K562 (cell line): ENCODE data around the gene PSMD9. TPM values are rescaled to one million over a fixed set of nuclear protein-coding genes. Genes with fewer than 3 reads are reported as not detected.

Source experiments
- AFF1 ChIP-seq, 2 experiments: fragments of 450-650 bp; IDR thresholded peaks; 2 replicates each; pipeline ENCODE4 v1.6.1; 2018; ENCODE audit warnings: mild to moderate bottlenecking in 2 of 2, low read depth in 1 of 2; ENCODE audit not compliant: partially characterized antibody in 2 of 2
- CTCF ChIP-seq, 3 experiments: IDR thresholded peaks in 2 of 3; conservative IDR thresholded peaks in 1 of 3; 2 replicates each; pipeline ENCODE4 v1.5.1; 2011 to 2012; ENCODE audit warnings: low read length in 3 of 3, mild to moderate bottlenecking in 3 of 3, control low read depth in 2 of 3, improper control_type of control experiment in 1 of 3, inconsistent platforms in 1 of 3, low read depth in 1 of 3, mixed read lengths in 1 of 3, moderate library complexity in 1 of 3; ENCODE audit not compliant: insufficient read depth in 2 of 3
- FOXO4 ChIP-seq: fragments of 450-650 bp; formaldehyde crosslinking; IDR thresholded peaks from 2 replicates; pipeline ENCODE4 v1.4.0; 2020; ENCODE audit warnings: mild to moderate bottlenecking, moderate library complexity
- HDAC8 ChIP-seq: fragments of 450-650 bp; IDR thresholded peaks from 2 replicates; pipeline ENCODE4 v1.6.1; 2016; ENCODE audit warnings: mild to moderate bottlenecking, missing genetic modification characterization, moderate library complexity, missing compliant biosample characterization
- HNRNPLL ChIP-seq: fragments of 200-400 bp; formaldehyde crosslinking; IDR thresholded peaks from 2 replicates; pipeline ENCODE4 v1.6.1; 2017; ENCODE audit warnings: low read length, low read depth, mild to moderate bottlenecking; ENCODE audit not compliant: poor library complexity, severe bottlenecking
- ILF3 ChIP-seq: fragments of 450-650 bp; IDR thresholded peaks from 2 replicates; pipeline ENCODE4 v1.6.1; 2018; ENCODE audit warnings: antibody characterized with exemption, mild to moderate bottlenecking, moderate library complexity, borderline replicate concordance
- IRF2 ChIP-seq: sonication (generic); formaldehyde crosslinking; IDR thresholded peaks from 2 replicates; pipeline ENCODE4 v1.8.1; 2022; ENCODE audit warnings: mild to moderate bottlenecking, missing genetic modification reagents
- MAZ ChIP-seq, 2 experiments: fragments of 450-650 bp in 1 of 2; sonication (generic) in 1 of 2; formaldehyde crosslinking; IDR thresholded peaks in 1 of 2; conservative IDR thresholded peaks in 1 of 2; 2 replicates each; pipeline versions ENCODE4 v1.4.0 to v1.5.0; 2020; ENCODE audit warnings: mild to moderate bottlenecking in 1 of 2, missing genetic modification reagents in 1 of 2
- MXI1 ChIP-seq: IDR thresholded peaks from 2 replicates; pipeline ENCODE4 v1.6.1; 2011; ENCODE audit warnings: low read depth, mild to moderate bottlenecking, improper control_type of control experiment, low read length
- SLC30A9 ChIP-seq: fragments of 250-450 bp; sonication (Bioruptor Pico); IDR thresholded peaks from 2 replicates; pipeline ENCODE4 v1.8.0; 2022; ENCODE audit warnings: mild to moderate bottlenecking, moderate library complexity
- STAT5B ChIP-seq: fragments of 250-450 bp; sonication (Bioruptor Pico); IDR thresholded peaks from 2 replicates; pipeline ENCODE4 v1.8.0; 2021; ENCODE audit warnings: mild to moderate bottlenecking, inconsistent platforms
- TAF7 ChIP-seq: fragments of 450-650 bp; IDR thresholded peaks from 2 replicates; pipeline ENCODE4 v1.6.1; 2016; ENCODE audit warnings: missing genetic modification characterization, missing compliant biosample characterization
- TOE1 ChIP-seq, 2 experiments: fragments of 450-650 bp in 1 of 2; sonication (generic) in 1 of 2; formaldehyde crosslinking in 1 of 2; IDR thresholded peaks; 2 replicates each; pipeline versions ENCODE4 v1.7.1 to v1.8.0; 2016 to 2022; ENCODE audit warnings: borderline replicate concordance in 2 of 2, mild to moderate bottlenecking in 2 of 2, antibody characterized with exemption in 1 of 2, inconsistent platforms in 1 of 2, low read depth in 1 of 2, missing genetic modification reagents in 1 of 2, moderate library complexity in 1 of 2
- U2AF2 ChIP-seq: fragments of 200-400 bp; formaldehyde crosslinking; optimal IDR thresholded peaks from 2 replicates; pipeline ENCODE3; 2017; ENCODE audit warnings: low read depth, mild to moderate bottlenecking, low read length
- ZNF174 ChIP-seq: fragments of 250-450 bp; sonication (Bioruptor Pico); IDR thresholded peaks from 2 replicates; pipeline ENCODE4 v1.4.0; 2020; ENCODE audit warnings: mild to moderate bottlenecking
- ZNF3 ChIP-seq: fragments of 250-450 bp; sonication (Bioruptor Pico); IDR thresholded peaks from 2 replicates; pipeline ENCODE4 v1.5.0; 2021; ENCODE audit warnings: mild to moderate bottlenecking, moderate library complexity
- ZNF584 ChIP-seq: fragments of 200-800 bp; sonication (Bioruptor generic); IDR thresholded peaks from 2 replicates; pipeline ENCODE4 v1.6.1; 2016; ENCODE audit warnings: low read depth, mild to moderate bottlenecking, missing genetic modification characterization, missing compliant biosample characterization
- ZNF644 ChIP-seq: fragments of 200-800 bp; sonication (Bioruptor generic); IDR thresholded peaks from 2 replicates; pipeline ENCODE4 v1.6.1; 2016; ENCODE audit warnings: low read depth, missing genetic modification characterization, missing compliant biosample characterization
- ZNF707 ChIP-seq: fragments of 250-450 bp; sonication (Bioruptor Pico); conservative IDR thresholded peaks from 2 replicates; pipeline ENCODE4 v1.8.0; 2022; ENCODE audit warnings: inconsistent platforms, mild to moderate bottlenecking, moderate library complexity
- ZNF76 ChIP-seq: fragments of 250-450 bp; sonication (Bioruptor Pico); IDR thresholded peaks from 2 replicates; pipeline ENCODE4 v1.4.0; 2020; ENCODE audit warnings: mild to moderate bottlenecking, moderate library complexity, borderline replicate concordance
- polyA plus RNA-seq, 8 experiments: library from polyadenylated mRNA; depleted of rRNA in 4 of 8; stranded (reverse) in 5 of 8; unstranded in 3 of 8; fragments of >200 nt; fragmentation: Nextera tagmentation in 2 of 8; fragmentation: Illumina TruSeq in 1 of 8; extraction: Ambion mirVana in 2 of 8; extraction: Trizol in 1 of 8; gene quantifications; 2 replicates each; pipeline versions ENCODE4 v1.2.1 to v1.2.3, GENCODE V29; 2011 to 2014; ENCODE audit warnings: inconsistent platforms in 1 of 8, missing spikeins in 1 of 8
- total RNA-seq, 7 experiments: library from RNA; depleted of rRNA in 6 of 7; stranded (reverse); fragments of >200 nt in 6 of 7; fragmentation: Illumina TruSeq in 2 of 7; extraction: Trizol in 2 of 7; gene quantifications; 2 replicates each; pipeline versions ENCODE4 v1.2.1 to v1.2.3, GENCODE V29; 2011 to 2021; ENCODE audit warnings: low replicate concordance in 1 of 7

The PSMD9 gene
- total and polyA plus RNA-seq, 9 of the 15 experiments (the other 6 are each of a cell fraction or from before 2014, with no cell fraction given), result 12.2 to 143 (median 61.3) TPM

- no peak; a peak in 2 of 6 replicates for TF ChIP-seq CTCF (IDR thresholded peaks at IDR 0.05 in 2 of 3, conservative IDR thresholded peaks at IDR 0.05 in 1 of 3; ENCODE audit: insufficient read depth in 2 of 3, low read depth in 1 of 3, low read length in 3 of 3)
- TF ChIP-seq ILF3, result no peak
- no peak for TF ChIP-seq MXI1
- TF ChIP-seq ZNF707 (CRISPR knock-in tag), result no peak; the same call in 1 of the 2 replicates
- TF ChIP-seq ZNF644 (tag), result no peak
- TF ChIP-seq SLC30A9 (CRISPR knock-in tag), result no peak
- no peak for TF ChIP-seq MAZ (CRISPR knock-in tag; conservative IDR thresholded peaks at IDR 0.05 in 1 of 2, IDR thresholded peaks at IDR 0.05 in 1 of 2)
- TF ChIP-seq ZNF3 (CRISPR knock-in tag), result no peak
- TF ChIP-seq ZNF76 (CRISPR knock-in tag), result no peak
- TF ChIP-seq STAT5B, result no peak
- no peak for TF ChIP-seq TAF7 (tag)
- no peak for TF ChIP-seq ZNF174 (CRISPR knock-in tag)
- TF ChIP-seq AFF1 (IDR thresholded peaks at IDR 0.05; ENCODE audit: low read depth in 1 of 2, partially characterized antibody in 2 of 2), result peak in 1 of 2 experiments; percentile 48
- TF ChIP-seq FOXO4 (CRISPR knock-in tag), result no peak
- TF ChIP-seq HDAC8 (tag), result no peak
- no peak for TF ChIP-seq TOE1 (IDR thresholded peaks at IDR 0.05; ENCODE audit: borderline replicate concordance)
- TF ChIP-seq TOE1 (CRISPR knock-in tag; IDR thresholded peaks at IDR 0.05; ENCODE audit: borderline replicate concordance, low read depth), result no peak
- no peak for TF ChIP-seq ZNF584 (CRISPR knock-in tag)
- no peak for TF ChIP-seq HNRNPLL
- TF ChIP-seq U2AF2, result no peak
- no peak for TF ChIP-seq IRF2
Observed at GRCh38 chr12:121839993-121840761, 48.4 kb upstream of the PSMD9 start (continued).
